Measurements from ENCODE around the gene OXT. TPM values are rescaled to one million over a fixed set of nuclear protein-coding genes. Genes with fewer than 3 reads are reported as not detected.

The OXT gene
- total and polyA plus RNA-seq, 2 of the 8 experiments (the other 6 are each of a cell fraction or from before 2014, with no cell fraction given) = not detected

- Histone ChIP-seq H3K56ac (replicated peaks; ENCODE audit: insufficient read length, low read depth, low read length) (no peak overlapping the region), H2AK5ac (ENCODE audit: low read depth, low read length) (no peak overlapping the region), H3K9ac (replicated peaks in 1 of 4; ENCODE audit: extremely low read depth in 1 of 4, low read depth in 3 of 4, low read length in 3 of 4) (no peak overlapping the region), H3K4me3 (ENCODE audit: extremely low read depth in 1 of 4, insufficient read depth in 2 of 4, low read depth in 3 of 4, low read length in 4 of 4) (no peak overlapping the region), H4K20me1 (replicated peaks in 1 of 2; ENCODE audit: control insufficient read depth in 1 of 2, insufficient read depth in 2 of 2, low read length in 2 of 2) (no peaks in the 10 kb centered on the region), H3K27ac (ENCODE audit: low read depth, low read length) (no peak overlapping the region), H2BK120ac (replicated peaks; ENCODE audit: low read depth, low read length) (no peak overlapping the region), H3K14ac (ENCODE audit: insufficient read length) (no peak overlapping the region), H3K27me3 (replicated peaks in 1 of 4; ENCODE audit: control insufficient read depth in 3 of 4, extremely low read depth in 1 of 4, insufficient read depth in 3 of 4, low read length in 3 of 4) (peaks cover 2 to 21% (median 13%) of the 10 kb centered on the region in 4 experiments), H2AFZ (ENCODE audit: low read length) (no peak overlapping the region), H4K91ac (replicated peaks; ENCODE audit: insufficient read length, low read length) (no peak overlapping the region), H4K8ac (ENCODE audit: extremely low read depth, insufficient read depth, low read length) (no peak overlapping the region), H3K36me3 (ENCODE audit: control insufficient read depth in 2 of 4, insufficient read depth in 4 of 4, low read length in 3 of 4) (no peaks in the 10 kb centered on the region), H2BK5ac (ENCODE audit: low read depth, low read length) (no peak overlapping the region), H3K4ac (replicated peaks; ENCODE audit: insufficient read length, low read depth, low read length) (no peak overlapping the region), H3K79me1 (ENCODE audit: low read depth, low read length) (no peaks in the 10 kb centered on the region), H2BK15ac (ENCODE audit: low read length) (no peak overlapping the region), H3K4me1 (replicated peaks in 1 of 4; ENCODE audit: control insufficient read depth in 3 of 4, insufficient read depth in 4 of 4, low read length in 3 of 4) (peaks cover 0 to 6% (median 2%) of the 10 kb centered on the region in 4 experiments; a peak in 2 of 7 replicates), H2BK20ac (ENCODE audit: low read length) (no peak overlapping the region), H3K4me2 (ENCODE audit: insufficient read depth in 1 of 2, low read depth in 2 of 2, low read length in 2 of 2) (no peak overlapping the region), H3K18ac (ENCODE audit: extremely low read depth, low read length) (no peak overlapping the region), H3K23me2 (ENCODE audit: low read depth, low read length) (no peaks in the 10 kb centered on the region; the same call in 1 of the 2 replicates), H3K9me3 (ENCODE audit: insufficient read depth in 2 of 2, low read depth in 1 of 2, low read length in 1 of 2) (no peaks in the 10 kb centered on the region), H4K5ac (ENCODE audit: insufficient read length, low read depth, low read length) (no peak overlapping the region), H2BK12ac (ENCODE audit: low read depth, low read length) (no peak overlapping the region), H3K23ac (ENCODE audit: insufficient read length) (no peak overlapping the region), H3K79me2 (ENCODE audit: control insufficient read depth in 1 of 2, insufficient read depth in 2 of 2, low read length in 2 of 2) (no peaks in the 10 kb centered on the region)
- FAIRE-seq (no peak), DNase-seq (ENCODE audit: low read depth in 1 of 2, low spot score in 2 of 2) (no peak)
- CTCF ChIA-PET (ENCODE audit: partially characterized antibody) = interaction anchor here (1.3 to 1.5 kb wide), 3 partner anchors 10 to 14 kb away, joined by 3 to 5 read pairs (median 3); no protein-coding TSS in a partner anchor
- TF ChIP-seq TCF12 (IDR thresholded peaks at IDR 0.05; ENCODE audit: low read depth, low read length) (no peak), CEBPB (IDR thresholded peaks at IDR 0.05; ENCODE audit: low read depth, low read length) (no peak)
- WGBS, 2 experiments (ENCODE audit: extremely low coverage in 1 of 2, insufficient coverage in 1 of 2, insufficient read length in 1 of 2, insufficient replicate concordance in 2 of 2, low coverage in 1 of 2, low lambda C conversion rate in 2 of 2, missing lambda C conversion rate in 1 of 2) = 62% methylated on average over 1 of the region's 1 CpG; no CpG with 5 or more reads in 1 of the 2 experiments
- POLR2A ChIA-PET (ENCODE audit: partially characterized antibody) = no interaction called here
These were observed 19.1 kb downstream of the OXT start for GRCh38 chr20:3090565-3090964.

Data from H1 (cell line).